BJ (cell line): ENCODE results near the gene APLP2. TPM values are rescaled to one million over a fixed set of nuclear protein-coding genes. Genes with fewer than 3 reads are reported as not detected.

Experiments used
- CTCF ChIA-PET: fragments of 350-600 bp; formaldehyde crosslinking; extraction: SDS; loops from one replicate; lab custom pipeline; 2021; ENCODE audit warnings: antibody characterized with exemption, inconsistent platforms; lab: Yijun Ruan, JAX
- POLR2A ChIA-PET: fragments of 300-600 bp; sonication (Branson Sonifier 250); formaldehyde crosslinking; extraction: SDS; loops from one replicate; lab custom pipeline; 2021; ENCODE audit warnings: antibody characterized with exemption; lab: Charles Lee
- DNase-seq: peaks from one replicate; pipeline ENCODE4 v3.0.0-alpha.2; 2011; ENCODE audit warnings: low read depth
- H3K27me3 ChIP-seq: 2 replicates; pipeline ENCODE4 v1.6.0; 2011; ENCODE audit warnings: low read length; ENCODE audit not compliant: control insufficient read depth, insufficient read depth
- H3K36me3 ChIP-seq: 2 replicates; pipeline ENCODE4 v1.5.1; 2011; ENCODE audit warnings: low read length; ENCODE audit not compliant: control insufficient read depth, insufficient read depth
- H3K4me3 ChIP-seq: 2 replicates; pipeline ENCODE4 v1.5.1; 2011; ENCODE audit warnings: low read depth, mild to moderate bottlenecking, control low read depth, low read length
- polyA plus RNA-seq: library from polyadenylated mRNA; depleted of rRNA; stranded (reverse); fragments of >200 nt; gene quantifications from 2 replicates; pipeline ENCODE4 v1.2.3, GENCODE V29; 2011
- TF ChIP-seq, protein P1 (sequence below): IDR thresholded peaks from 2 replicates; pipeline ENCODE4 v1.5.1; 2011; ENCODE audit warnings: low read depth, mild to moderate bottlenecking, control low read depth, inconsistent platforms, low read length, moderate library complexity; ENCODE audit not compliant: insufficient read depth

APLP2 gene
- polyA plus RNA-seq, 1 experiment = 465 TPM

DNA sequence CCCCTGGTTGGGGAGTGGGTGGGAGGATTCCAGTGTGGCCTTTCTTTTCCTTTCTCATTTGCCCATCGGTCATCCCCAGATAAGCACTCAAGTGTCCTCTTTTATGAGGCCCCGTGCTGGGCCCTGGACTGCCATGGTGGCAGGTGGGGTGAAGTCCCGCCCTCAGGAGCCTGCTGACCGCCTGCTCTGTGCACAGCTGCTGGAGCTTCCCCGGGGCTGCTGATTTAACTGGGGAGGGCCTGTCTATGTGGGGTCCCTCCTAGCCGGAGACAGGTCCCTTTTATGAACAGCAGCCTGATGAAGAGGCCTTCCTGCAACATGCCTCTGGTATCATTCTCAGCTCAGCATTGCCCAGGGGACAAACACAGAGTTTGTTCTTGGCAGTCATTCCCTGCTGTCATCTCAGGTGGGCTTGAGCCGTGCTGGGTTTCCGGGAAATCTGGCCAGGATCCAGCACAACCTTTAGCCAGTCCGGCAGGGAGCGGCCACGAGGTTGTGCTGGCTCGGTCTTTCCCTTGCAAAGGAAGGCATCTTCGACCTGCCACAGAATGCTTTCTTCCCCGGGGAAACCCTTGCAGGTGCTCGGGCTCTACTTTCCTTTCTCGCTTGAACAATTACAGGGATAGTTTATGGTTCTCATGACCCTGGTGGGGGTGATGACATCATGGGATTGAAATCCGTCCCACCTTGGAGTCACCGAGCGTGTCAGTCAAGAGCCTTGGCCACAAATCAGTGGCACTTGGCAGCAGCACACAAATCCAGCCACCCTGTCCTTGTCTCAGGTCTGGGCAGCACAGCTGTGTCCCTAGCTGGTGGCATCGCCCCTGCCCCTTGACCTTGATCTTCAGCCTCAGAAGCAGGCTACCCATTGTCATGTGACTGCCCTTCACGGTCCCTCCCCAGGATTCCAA lies 110.0 kb downstream of the APLP2 start:
- Histone ChIP-seq H3K27me3 (peaks cover 13% of the 10 kb centered on the region), H3K4me3 (no peak overlapping the region), H3K36me3 (no peaks in the 10 kb centered on the region)
- ChIA-PET CTCF (no interaction called here), POLR2A (no interaction called here)
- DNase-seq = no peak
- TF ChIP-seq, protein P1, sequence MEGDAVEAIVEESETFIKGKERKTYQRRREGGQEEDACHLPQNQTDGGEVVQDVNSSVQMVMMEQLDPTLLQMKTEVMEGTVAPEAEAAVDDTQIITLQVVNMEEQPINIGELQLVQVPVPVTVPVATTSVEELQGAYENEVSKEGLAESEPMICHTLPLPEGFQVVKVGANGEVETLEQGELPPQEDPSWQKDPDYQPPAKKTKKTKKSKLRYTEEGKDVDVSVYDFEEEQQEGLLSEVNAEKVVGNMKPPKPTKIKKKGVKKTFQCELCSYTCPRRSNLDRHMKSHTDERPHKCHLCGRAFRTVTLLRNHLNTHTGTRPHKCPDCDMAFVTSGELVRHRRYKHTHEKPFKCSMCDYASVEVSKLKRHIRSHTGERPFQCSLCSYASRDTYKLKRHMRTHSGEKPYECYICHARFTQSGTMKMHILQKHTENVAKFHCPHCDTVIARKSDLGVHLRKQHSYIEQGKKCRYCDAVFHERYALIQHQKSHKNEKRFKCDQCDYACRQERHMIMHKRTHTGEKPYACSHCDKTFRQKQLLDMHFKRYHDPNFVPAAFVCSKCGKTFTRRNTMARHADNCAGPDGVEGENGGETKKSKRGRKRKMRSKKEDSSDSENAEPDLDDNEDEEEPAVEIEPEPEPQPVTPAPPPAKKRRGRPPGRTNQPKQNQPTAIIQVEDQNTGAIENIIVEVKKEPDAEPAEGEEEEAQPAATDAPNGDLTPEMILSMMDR = no peak

- Histone ChIP-seq H3K4me3 (no peak overlapping the region), H3K27me3 (peaks cover 12% of the 10 kb centered on the region), H3K36me3 (no peaks in the 10 kb centered on the region)
- DNase-seq = no peak
- ChIA-PET POLR2A (no interaction called here), CTCF (no interaction called here)
- TF ChIP-seq, protein P1 = no peak
Measured at GRCh38 chr11:130180491-130180890, 110.8 kb downstream of the APLP2 start.

DNA sequence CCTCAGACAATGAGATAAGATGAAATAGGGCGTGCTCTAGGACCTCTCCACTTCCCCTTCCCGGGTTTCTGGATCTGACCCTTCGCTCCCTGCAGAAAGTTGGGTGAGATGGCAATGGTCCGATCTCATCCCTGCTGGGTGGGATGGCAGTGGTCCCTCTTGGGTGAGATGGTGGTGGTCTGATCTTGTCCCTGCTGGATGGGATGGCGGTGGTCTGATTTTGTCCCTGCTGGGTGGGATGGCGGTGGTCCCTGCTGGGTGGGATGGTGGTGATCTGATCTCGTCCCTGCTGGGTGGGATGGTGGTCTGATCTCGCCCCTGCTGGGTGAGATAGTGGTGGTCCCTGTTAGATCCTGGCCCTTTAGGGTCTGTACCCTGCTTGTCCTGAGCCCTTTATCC lies 111.2 kb downstream of the APLP2 start:
- ChIA-PET POLR2A (no interaction called here), CTCF (no interaction called here)
- TF ChIP-seq, protein P1 = no peak
- no peak for DNase-seq
- Histone ChIP-seq H3K4me3 (no peak overlapping the region), H3K27me3 (peaks cover 11% of the 10 kb centered on the region), H3K36me3 (no peaks in the 10 kb centered on the region)

GRCh38 chr11:130181295-130182272 lies 111.9 kb downstream of the APLP2 start:
- Histone ChIP-seq H3K4me3 (no peak overlapping the region), H3K36me3 (no peaks in the 10 kb centered on the region), H3K27me3 (peaks cover 9% of the 10 kb centered on the region)
- ChIA-PET CTCF (interaction anchor here (0.8 kb wide), 1 partner anchor 31 kb away, joined by 3 read pairs; no protein-coding TSS in a partner anchor), POLR2A (no interaction called here)
- TF ChIP-seq, protein P1 = no peak
- DNase-seq = no peak
